GM12891 (cell line): ENCODE data around the gene DNAH11.
"Not testable (repeated sequence)": the region's sequence is repeated elsewhere in the genome, so short reads cannot be mapped to it uniquely, and the experiment has no call there.

Source experiments
- DNase-seq: peaks from one replicate; pipeline ENCODE4 v3.0.0; 2011; ENCODE audit warnings: low spot score; ENCODE audit not compliant: insufficient read length
- FAIRE-seq: peaks from 2 replicates; lab custom pipeline; 2011; peaks lifted over from hg19 to GRCh38; lab: Jason Lieb, UNC
- PAX5 ChIP-seq: IDR thresholded peaks from 2 replicates; pipeline ENCODE4 v1.6.1; 2011; ENCODE audit warnings: low read length, moderate library complexity, mild to moderate bottlenecking; ENCODE audit not compliant: insufficient read depth, severe bottlenecking
- POLR2A ChIP-seq: IDR thresholded peaks from 2 replicates; pipeline ENCODE4 v1.6.1; 2011; ENCODE audit warnings: low read depth, low read length, control low read depth
- POLR2AphosphoS5 ChIP-seq: IDR thresholded peaks from 2 replicates; pipeline ENCODE4 v1.6.1; 2011; ENCODE audit warnings: low read depth, low read length, control low read depth
- POU2F2 ChIP-seq: IDR thresholded peaks from 2 replicates; pipeline ENCODE4 v1.6.1; 2011; ENCODE audit warnings: low read depth, mild to moderate bottlenecking, control low read depth, low read length, moderate library complexity
- SPI1 ChIP-seq: IDR thresholded peaks from 2 replicates; pipeline ENCODE4 v1.6.1; 2011; ENCODE audit warnings: low read depth, low read length, control low read depth
- TAF1 ChIP-seq: IDR thresholded peaks from 2 replicates; pipeline ENCODE4 v1.6.1; 2011; ENCODE audit warnings: low read depth, low read length, control low read depth

Gene DNAH11

GRCh38 chr7:21866731-21867130, 323.9 kb downstream of the DNAH11 start:
- FAIRE-seq (no peak), DNase-seq (no peak)
- no peak for TF ChIP-seq POU2F2
- TF ChIP-seq POLR2A, result no peak
- no peak for TF ChIP-seq SPI1
- TF ChIP-seq POLR2AphosphoS5, result no peak
- no peak for TF ChIP-seq TAF1
- no peak for TF ChIP-seq PAX5

DNA sequence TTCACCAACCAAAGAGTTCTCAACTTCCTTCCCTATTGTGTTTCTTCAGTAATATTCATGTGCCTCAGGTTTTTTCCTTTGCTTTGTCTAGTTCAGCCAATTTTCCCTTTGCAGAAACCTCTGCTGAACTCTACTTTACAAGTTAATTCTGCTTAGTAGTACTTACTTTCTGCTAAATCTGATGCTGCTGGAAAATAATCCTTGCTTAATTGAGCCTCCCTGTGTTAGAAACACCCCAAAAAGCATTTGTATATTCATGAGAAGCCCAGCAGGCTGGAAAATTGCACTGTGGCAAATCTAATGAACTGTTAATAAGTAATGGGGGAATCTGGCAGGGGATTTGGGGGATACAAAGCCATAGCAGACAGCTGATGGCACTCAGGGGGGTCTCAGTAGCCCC, 324.4 kb downstream of the DNAH11 start:
- FAIRE-seq, result no peak
- TF ChIP-seq PAX5 (no peak), POU2F2 (no peak), SPI1 (no peak), POLR2A (no peak), POLR2AphosphoS5 (no peak), TAF1 (no peak)

DNA sequence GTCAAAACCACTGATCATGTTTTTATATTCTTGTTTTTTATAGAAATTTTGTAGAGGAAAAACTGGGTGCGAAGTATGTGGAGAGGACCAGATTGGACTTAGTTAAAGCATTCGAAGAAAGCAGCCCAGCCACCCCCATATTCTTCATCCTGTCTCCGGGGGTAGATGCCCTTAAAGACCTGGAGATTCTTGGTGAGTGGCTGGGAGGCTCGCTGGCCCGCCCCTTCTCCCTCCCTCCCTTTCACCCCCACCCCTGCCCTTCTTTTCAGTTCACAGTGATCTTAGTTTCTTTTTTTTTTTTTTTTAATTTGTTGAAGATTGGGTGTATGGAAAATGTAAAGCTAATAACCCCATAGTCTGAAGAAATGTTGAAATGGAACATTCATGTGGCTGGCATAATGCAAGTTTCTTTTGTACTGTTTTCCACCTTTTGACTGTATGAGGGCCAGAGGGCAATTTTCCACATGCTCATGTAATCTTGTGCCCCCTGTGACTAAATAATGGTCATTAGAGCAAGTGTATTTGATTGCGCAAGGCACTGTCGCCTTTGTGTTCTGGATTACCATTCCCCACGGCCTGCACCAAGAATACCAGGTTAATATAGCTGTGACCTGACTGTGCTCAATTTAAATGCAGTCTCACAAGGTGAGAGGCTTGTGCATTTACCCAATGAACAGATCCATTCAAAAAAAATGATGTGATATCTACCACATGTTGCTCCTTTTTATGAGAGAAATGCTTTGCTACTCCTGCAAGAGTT, 325.2 kb downstream of the DNAH11 start:
- DNase-seq (no peak), FAIRE-seq (no peak)
- no peak for TF ChIP-seq POLR2AphosphoS5
- TF ChIP-seq POLR2A, result no peak
- TF ChIP-seq PAX5, result no peak
- TF ChIP-seq TAF1, result no peak
- TF ChIP-seq SPI1, result no peak
- TF ChIP-seq POU2F2, result no peak

More for the DNA sequence above, 324.4 kb downstream of the DNAH11 start:
- no peak for DNase-seq

- DNase-seq (no peak), FAIRE-seq (no peak)
- TF ChIP-seq POLR2AphosphoS5, result no peak
- no peak for TF ChIP-seq POLR2A
- no peak for TF ChIP-seq PAX5
- no peak for TF ChIP-seq POU2F2
- TF ChIP-seq SPI1, result no peak
- TF ChIP-seq TAF1, result no peak
Observed at GRCh38 chr7:21868576-21868850, 325.7 kb downstream of the DNAH11 start.

GRCh38 chr7:21869785-21870402, 327.1 kb downstream of the DNAH11 start:
- FAIRE-seq, result no peak
- TF ChIP-seq SPI1, result no peak
- no peak for TF ChIP-seq POU2F2
- TF ChIP-seq POLR2AphosphoS5, result no peak
- TF ChIP-seq PAX5, result no peak
- TF ChIP-seq POLR2A, result no peak
- TF ChIP-seq TAF1, result no peak
- DNase-seq, result no peak

GRCh38 chr7:21883069-21883468, 340.2 kb downstream of the DNAH11 start:
- TF ChIP-seq POLR2AphosphoS5 (no peak), PAX5 (no peak), POU2F2 (no peak), TAF1 (no peak), POLR2A (no peak), SPI1 (no peak)
- FAIRE-seq (no peak), DNase-seq (no peak)

GRCh38 chr7:21883501-21883900, 340.7 kb downstream of the DNAH11 start:
- FAIRE-seq, DNase-seq: not testable (repeated sequence)

- no peak for TF ChIP-seq SPI1
- no peak for TF ChIP-seq POLR2AphosphoS5
- TF ChIP-seq PAX5, result no peak
- no peak for TF ChIP-seq POLR2A
- TF ChIP-seq TAF1, result no peak
- TF ChIP-seq POU2F2, result no peak
- DNase-seq (no peak), FAIRE-seq (no peak)
Observed at GRCh38 chr7:21884496-21884895, 341.7 kb downstream of the DNAH11 start.

GRCh38 chr7:21886396-21886795, 343.6 kb downstream of the DNAH11 start:
- FAIRE-seq, result no peak

GRCh38 chr7:21887353-21887752, 344.5 kb downstream of the DNAH11 start:
- no peak for TF ChIP-seq POLR2A
- no peak for TF ChIP-seq POLR2AphosphoS5
- no peak for TF ChIP-seq POU2F2
- TF ChIP-seq TAF1, result no peak
- DNase-seq (no peak), FAIRE-seq (no peak)

More at GRCh38 chr7:21886396-21886795, 343.6 kb downstream of the DNAH11 start:
- no peak for TF ChIP-seq POLR2A
- no peak for TF ChIP-seq SPI1
- no peak for TF ChIP-seq POU2F2
- DNase-seq, result no peak
